GM23248 (cell line): ENCODE measurements around the gene LCA5L.

Experiments
- EZH2 ChIP-seq: fragments of 200-600 bp; sonication (generic); IDR thresholded peaks from 2 replicates; pipeline ENCODE4 v1.6.1; 2018; ENCODE audit warnings: antibody characterized with exemption, mild to moderate bottlenecking; ENCODE audit not compliant: insufficient read depth, poor library complexity, severe bottlenecking
- EZH2phosphoT487 ChIP-seq: fragments of 200-600 bp; sonication (generic); IDR thresholded peaks from 2 replicates; pipeline ENCODE4 v1.6.1; 2018; ENCODE audit warnings: antibody characterized with exemption, moderate library complexity, mild to moderate bottlenecking, low read depth; ENCODE audit not compliant: insufficient read depth

- no peak for TF ChIP-seq EZH2phosphoT487
- no peak for TF ChIP-seq EZH2
Measured at GRCh38 chr21:39474611-39475010, 29.0 kb upstream of the LCA5L start.
